Endothelial cell (in vitro differentiated cells): ENCODE measurements around the gene KLHDC8B. TPM values are rescaled to one million over a fixed set of nuclear protein-coding genes. Genes with fewer than 3 reads are reported as not detected.

Experiments used
- DNase-seq: peaks from one replicate; pipeline ENCODE4 v3.0.0; 2021; ENCODE audit warnings: low spot score
- H3K27ac Mint-ChIP-seq: one replicate; pipeline ENCODE4 v1.8.0; 2021; ENCODE audit warnings: mixed read lengths, inconsistent platforms; ENCODE audit not compliant: unreplicated experiment
- H3K27me3 Mint-ChIP-seq: one replicate; pipeline ENCODE4 v1.8.0; 2021; ENCODE audit warnings: mild to moderate bottlenecking, moderate library complexity, mixed read lengths, inconsistent platforms; ENCODE audit not compliant: unreplicated experiment
- H3K36me3 Mint-ChIP-seq: one replicate; pipeline ENCODE4 v1.8.0; 2021; ENCODE audit warnings: mild to moderate bottlenecking, low read depth, mixed read lengths, inconsistent platforms; ENCODE audit not compliant: unreplicated experiment
- H3K4me1 Mint-ChIP-seq: one replicate; pipeline ENCODE4 v1.8.0; 2021; ENCODE audit warnings: mild to moderate bottlenecking, mixed read lengths, inconsistent platforms; ENCODE audit not compliant: unreplicated experiment
- H3K4me3 Mint-ChIP-seq: one replicate; pipeline ENCODE4 v1.8.0; 2021; ENCODE audit warnings: mild to moderate bottlenecking, mixed read lengths, inconsistent platforms; ENCODE audit not compliant: unreplicated experiment
- H3K9me3 Mint-ChIP-seq: one replicate; pipeline ENCODE4 v1.8.0; 2021; ENCODE audit warnings: mixed read lengths, inconsistent platforms; ENCODE audit not compliant: unreplicated experiment
- total RNA-seq: library from RNA; stranded (reverse); fragmentation: NEBNext Ultra II Directional; extraction: Animal tissue kit (Norgen Biotek cat#: 25700); gene quantifications from one replicate; pipeline ENCODE4 v1.2.1, GENCODE V29; 2021; ENCODE audit not compliant: unreplicated experiment
- TF ChIP-seq, protein P1 (sequence below): fragments of 200-600 bp; sonication (generic); IDR thresholded peaks from one replicate; pipeline ENCODE4 v1.5.0; 2021; ENCODE audit warnings: antibody characterized with exemption; ENCODE audit not compliant: unreplicated experiment

Gene KLHDC8B
- total RNA-seq, 1 donor from 2014 or later, result 16.7 TPM

DNA sequence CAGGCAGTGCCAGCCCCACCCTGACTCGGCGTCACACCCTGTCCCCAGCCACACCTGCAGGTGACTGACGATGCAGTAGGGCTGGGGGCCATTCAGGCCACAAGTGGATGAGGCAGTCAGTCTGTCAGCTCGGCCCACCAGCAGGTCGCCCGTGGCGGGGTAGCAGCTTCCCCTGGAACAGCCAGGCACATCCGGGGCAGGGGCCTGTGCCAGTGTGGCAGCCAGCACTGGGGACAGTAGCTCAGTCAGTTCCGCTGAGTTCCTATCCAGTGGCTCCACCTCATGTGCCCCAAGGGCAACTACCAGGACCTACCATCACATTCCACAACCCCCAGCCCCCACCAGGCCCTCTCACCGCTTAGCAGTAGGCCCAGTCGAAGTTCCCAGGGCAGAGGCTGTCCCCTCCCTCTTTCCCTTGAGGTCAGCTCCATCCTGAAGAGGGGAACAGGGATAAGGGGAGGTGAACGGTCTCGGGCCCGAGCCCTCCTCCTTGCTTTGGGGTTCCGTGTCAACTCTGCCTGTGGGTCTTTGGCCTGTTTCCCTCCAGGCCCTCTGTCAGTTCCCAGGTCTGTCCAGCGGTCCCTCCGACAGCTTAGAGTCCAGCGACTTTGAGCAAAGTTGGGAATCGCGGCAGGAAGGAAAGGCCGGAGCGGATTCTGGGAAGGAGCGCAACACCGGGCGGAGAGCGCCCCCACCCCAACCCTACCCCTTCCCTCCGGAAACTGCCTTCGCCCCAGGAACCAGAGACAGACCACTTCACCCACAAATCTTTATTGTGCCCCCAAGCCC lies 38.8 kb upstream of the KLHDC8B start, which contains the start of gene LAMB2:
Gene LAMB2 (minus strand): TSS at position 614 of the 789 bp plus-strand sequence. CDS start 183 bp downstream, at position 431.
- peak; percentile 71 for DNase-seq
- no peaks in the 10 kb centered on the region for H3K9me3 Mint-ChIP-seq
- peaks cover 12% of the 10 kb centered on the region for H3K4me1 Mint-ChIP-seq
- peaks cover 17% of the 10 kb centered on the region for H3K36me3 Mint-ChIP-seq
- peaks cover 16% of the 10 kb centered on the region for H3K27me3 Mint-ChIP-seq
- peak within 1 kb of the TSS; percentile 75 for H3K27ac Mint-ChIP-seq
- peak within 1 kb of the TSS; percentile 96 for H3K4me3 Mint-ChIP-seq
- TF ChIP-seq, protein P1, sequence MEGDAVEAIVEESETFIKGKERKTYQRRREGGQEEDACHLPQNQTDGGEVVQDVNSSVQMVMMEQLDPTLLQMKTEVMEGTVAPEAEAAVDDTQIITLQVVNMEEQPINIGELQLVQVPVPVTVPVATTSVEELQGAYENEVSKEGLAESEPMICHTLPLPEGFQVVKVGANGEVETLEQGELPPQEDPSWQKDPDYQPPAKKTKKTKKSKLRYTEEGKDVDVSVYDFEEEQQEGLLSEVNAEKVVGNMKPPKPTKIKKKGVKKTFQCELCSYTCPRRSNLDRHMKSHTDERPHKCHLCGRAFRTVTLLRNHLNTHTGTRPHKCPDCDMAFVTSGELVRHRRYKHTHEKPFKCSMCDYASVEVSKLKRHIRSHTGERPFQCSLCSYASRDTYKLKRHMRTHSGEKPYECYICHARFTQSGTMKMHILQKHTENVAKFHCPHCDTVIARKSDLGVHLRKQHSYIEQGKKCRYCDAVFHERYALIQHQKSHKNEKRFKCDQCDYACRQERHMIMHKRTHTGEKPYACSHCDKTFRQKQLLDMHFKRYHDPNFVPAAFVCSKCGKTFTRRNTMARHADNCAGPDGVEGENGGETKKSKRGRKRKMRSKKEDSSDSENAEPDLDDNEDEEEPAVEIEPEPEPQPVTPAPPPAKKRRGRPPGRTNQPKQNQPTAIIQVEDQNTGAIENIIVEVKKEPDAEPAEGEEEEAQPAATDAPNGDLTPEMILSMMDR, result no peak

DNA sequence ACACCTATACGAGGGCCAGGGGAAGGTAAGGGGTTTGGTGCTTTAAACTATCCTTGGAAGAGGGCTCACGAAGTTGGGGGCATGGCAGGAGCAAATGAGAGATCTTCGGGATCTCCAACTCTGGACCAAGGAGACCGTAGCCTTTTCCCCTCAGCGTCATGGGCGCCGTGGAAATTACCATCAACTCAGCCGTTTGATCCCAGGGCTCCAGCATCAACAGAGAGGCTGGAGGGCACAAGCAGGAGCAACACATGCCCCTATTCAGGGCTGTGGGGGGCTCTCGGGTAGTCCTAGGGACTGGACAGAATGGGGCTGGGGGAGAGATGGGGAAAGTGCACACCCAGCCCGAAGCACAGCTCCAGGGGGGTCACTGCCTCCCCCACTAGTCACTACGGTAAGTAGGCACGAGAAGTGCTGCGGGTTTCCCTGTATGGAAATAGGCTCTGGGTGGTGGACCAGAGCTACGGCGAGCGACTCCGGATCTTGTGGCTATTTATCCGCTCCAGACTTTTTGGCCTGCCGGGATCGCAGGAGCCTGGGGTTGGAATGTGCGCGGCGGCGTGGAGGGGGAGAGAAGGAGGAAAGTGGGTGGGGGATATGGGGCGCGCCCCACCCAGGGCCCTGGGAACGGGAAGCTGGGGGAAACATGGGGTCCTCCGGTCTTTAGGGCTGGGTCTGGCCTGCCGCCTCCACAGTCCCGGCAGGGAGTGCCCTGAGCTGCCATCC lies 38.0 kb upstream of the KLHDC8B start:
- Mint-ChIP-seq H3K4me1 (peaks cover 12% of the 10 kb centered on the region), H3K27ac (peak overlapping the region; percentile 75), H3K27me3 (peaks cover 18% of the 10 kb centered on the region), H3K36me3 (peaks cover 17% of the 10 kb centered on the region), H3K4me3 (peak overlapping the region; percentile 96), H3K9me3 (no peaks in the 10 kb centered on the region)
- TF ChIP-seq, protein P1, result no peak
- peak; percentile 79 for DNase-seq

DNA sequence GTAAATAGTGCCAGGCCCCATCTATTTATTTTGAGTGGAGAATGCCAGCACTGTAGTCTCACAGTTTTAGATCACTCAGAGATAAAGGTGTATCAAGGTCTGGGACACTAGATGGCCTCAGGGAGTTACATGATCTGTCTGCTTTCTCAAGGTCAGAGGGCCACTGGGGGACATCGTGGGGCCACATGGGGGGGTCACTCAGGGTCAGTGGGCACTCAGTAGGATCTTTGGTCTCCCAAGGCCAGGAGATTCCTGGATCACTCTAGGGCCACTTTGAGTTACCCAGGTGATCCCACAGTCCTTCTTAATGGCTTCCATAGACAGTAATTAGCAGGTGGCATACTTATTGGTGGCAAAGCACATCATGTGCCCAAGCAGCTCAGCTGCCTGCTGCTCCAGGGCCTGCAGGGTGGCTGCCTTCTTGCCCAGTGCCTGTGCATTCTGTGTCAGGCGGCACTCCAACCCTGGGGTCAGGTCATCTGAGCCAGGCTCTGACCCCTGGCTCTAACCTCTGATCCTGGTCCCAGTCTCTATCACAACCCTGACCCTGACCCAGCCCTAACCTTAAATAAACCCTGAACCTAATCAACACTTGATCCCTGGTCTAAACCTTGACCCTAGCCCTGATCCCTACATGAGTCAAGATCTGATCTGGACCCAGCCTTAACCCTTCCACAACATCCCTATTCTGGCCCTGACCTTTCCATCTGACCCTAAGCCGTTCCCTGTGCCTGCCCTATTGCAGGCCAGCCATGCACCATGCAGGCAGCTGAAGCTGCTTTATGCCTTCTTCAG lies 36.7 kb upstream of the KLHDC8B start:
- Mint-ChIP-seq H3K4me1 (peaks cover 12% of the 10 kb centered on the region), H3K9me3 (no peaks in the 10 kb centered on the region), H3K27ac (no peak overlapping the region), H3K36me3 (peaks cover 11% of the 10 kb centered on the region), H3K27me3 (peaks cover 12% of the 10 kb centered on the region), H3K4me3 (no peak overlapping the region)
- no peak for DNase-seq
- TF ChIP-seq, protein P1, result no peak

DNA sequence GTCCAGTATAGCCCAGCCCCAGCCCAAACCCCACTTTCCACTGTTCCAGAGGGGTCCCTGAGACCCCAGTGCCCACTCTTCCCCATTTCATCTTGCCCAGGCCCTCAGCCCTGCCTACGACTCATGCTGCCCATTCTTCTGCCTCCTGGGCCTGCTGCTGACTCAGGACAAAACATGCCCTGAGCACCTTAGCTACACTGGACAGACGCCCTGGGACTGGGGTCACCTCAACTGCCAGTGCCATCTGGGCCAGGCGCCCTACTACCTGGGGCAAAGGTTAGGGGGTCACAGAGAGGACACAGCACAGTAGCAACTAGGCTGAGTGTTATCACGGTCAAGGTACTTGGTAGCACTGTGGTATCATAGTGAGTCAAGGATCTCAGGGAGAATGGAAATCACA lies 35.9 kb upstream of the KLHDC8B start:
- no peak for DNase-seq
- no peak overlapping the region for H3K4me3 Mint-ChIP-seq
- H3K4me1 Mint-ChIP-seq, result peaks cover 12% of the 10 kb centered on the region
- peaks cover 12% of the 10 kb centered on the region for H3K36me3 Mint-ChIP-seq
- H3K27me3 Mint-ChIP-seq, result peaks cover 6% of the 10 kb centered on the region
- H3K9me3 Mint-ChIP-seq, result no peaks in the 10 kb centered on the region
- H3K27ac Mint-ChIP-seq, result no peak overlapping the region
- TF ChIP-seq, protein P1, result no peak
